ENCODE results near the gene DMRTB1.

GRCh38 chr1:53490351-53490750 lies 31.2 kb downstream of the DMRTB1 start:
- TF ChIP-seq CTCF (IDR thresholded peaks at IDR 0.05) (no peak), EZH2 (IDR thresholded peaks at IDR 0.05) (no peak)

Measured in neural progenitor cell (in vitro differentiated cells).